Neural progenitor cell (in vitro differentiated cells): ENCODE measurements around the gene SLAMF6. TPM values are rescaled to one million over a fixed set of nuclear protein-coding genes. Genes with fewer than 3 reads are reported as not detected.

Experiments used
- DNase-seq: peaks from one replicate; pipeline ENCODE4 v3.0.0-alpha.2; 2016; ENCODE audit warnings: low spot score
- H2AFZ ChIP-seq: fragments of 200-600 bp; sonication (generic); replicated peaks from 2 replicates; pipeline ENCODE4 v1.6.1; 2016; ENCODE audit warnings: antibody characterized with exemption
- H3F3A ChIP-seq: fragments of 200-600 bp; sonication (generic); 2 replicates; pipeline ENCODE4 v1.6.1; 2016; ENCODE audit warnings: antibody characterized with exemption, low read depth
- H3K27ac ChIP-seq: fragments of 200-600 bp; sonication (generic); 2 replicates; pipeline ENCODE4 v1.5.1; 2016; ENCODE audit warnings: mild to moderate bottlenecking
- H3K27me3 ChIP-seq: fragments of 200-600 bp; sonication (generic); 2 replicates; pipeline ENCODE4 v1.6.1; 2016; ENCODE audit warnings: mild to moderate bottlenecking, moderate library complexity
- H3K36me3 ChIP-seq: fragments of 200-600 bp; sonication (generic); 2 replicates; pipeline ENCODE4 v1.5.1; 2016
- H3K4me1 ChIP-seq: fragments of 200-600 bp; sonication (generic); 2 replicates; pipeline ENCODE4 v1.6.1; 2016; ENCODE audit warnings: mixed run types
- H3K4me2 ChIP-seq: fragments of 200-600 bp; sonication (generic); 2 replicates; pipeline ENCODE4 v1.6.1; 2016
- H3K4me3 ChIP-seq: fragments of 200-600 bp; sonication (generic); 2 replicates; pipeline ENCODE4 v1.5.1; 2016
- H3K79me2 ChIP-seq: fragments of 200-600 bp; sonication (generic); 2 replicates; pipeline ENCODE4 v1.6.1; 2016; ENCODE audit warnings: low read depth
- H3K9ac ChIP-seq: fragments of 200-600 bp; sonication (generic); 2 replicates; pipeline ENCODE4 v1.6.1; 2016
- H3K9me3 ChIP-seq: fragments of 200-600 bp; sonication (generic); 2 replicates; pipeline ENCODE4 v1.5.1; 2016; ENCODE audit warnings: low read depth
- H4K20me1 ChIP-seq: fragments of 200-600 bp; sonication (generic); 2 replicates; pipeline ENCODE4 v1.6.1; 2016; ENCODE audit warnings: low read depth
- H3K27ac Mint-ChIP-seq: 3 replicates; pipeline ENCODE4 v1.8.0; 2021; ENCODE audit warnings: mixed read lengths
- H3K27me3 Mint-ChIP-seq: 2 replicates; pipeline ENCODE4 v1.8.0; 2022; ENCODE audit warnings: low read depth, mild to moderate bottlenecking, inconsistent platforms, moderate library complexity, mixed read lengths; ENCODE audit not compliant: insufficient read depth
- H3K36me3 Mint-ChIP-seq: 3 replicates; pipeline ENCODE4 v1.8.0; 2021; ENCODE audit warnings: mixed read lengths
- H3K4me1 Mint-ChIP-seq: 3 replicates; pipeline ENCODE4 v1.8.0; 2021; ENCODE audit warnings: mixed read lengths
- H3K4me3 Mint-ChIP-seq: 3 replicates; pipeline ENCODE4 v1.8.0; 2021; ENCODE audit warnings: mild to moderate bottlenecking, moderate library complexity, mixed read lengths
- H3K9me3 Mint-ChIP-seq: 3 replicates; pipeline ENCODE4 v1.8.0; 2020; ENCODE audit warnings: mixed read lengths
- EZH2 ChIP-seq: fragments of 200-600 bp; sonication (generic); IDR thresholded peaks from 2 replicates; pipeline ENCODE4 v1.6.1; 2017; ENCODE audit warnings: antibody characterized with exemption, mild to moderate bottlenecking, moderate library complexity
- EZH2phosphoT487 ChIP-seq: fragments of 200-600 bp; sonication (generic); IDR thresholded peaks from 2 replicates; pipeline ENCODE4 v1.6.1; 2017; ENCODE audit warnings: antibody characterized with exemption
- total RNA-seq: library from RNA; depleted of rRNA; stranded (reverse); fragments of >200 nt; gene quantifications from 2 replicates; pipeline ENCODE4 v1.2.3, GENCODE V29; 2015; ENCODE audit warnings: low replicate concordance
- TF ChIP-seq, protein P1 (sequence below): fragments of 200-600 bp; sonication (generic); IDR thresholded peaks from 2 replicates; pipeline ENCODE4 v1.5.1; 2017; ENCODE audit warnings: antibody characterized with exemption, mild to moderate bottlenecking

Gene SLAMF6
- total RNA-seq, 1 donor from 2014 or later, result not detected

DNA sequence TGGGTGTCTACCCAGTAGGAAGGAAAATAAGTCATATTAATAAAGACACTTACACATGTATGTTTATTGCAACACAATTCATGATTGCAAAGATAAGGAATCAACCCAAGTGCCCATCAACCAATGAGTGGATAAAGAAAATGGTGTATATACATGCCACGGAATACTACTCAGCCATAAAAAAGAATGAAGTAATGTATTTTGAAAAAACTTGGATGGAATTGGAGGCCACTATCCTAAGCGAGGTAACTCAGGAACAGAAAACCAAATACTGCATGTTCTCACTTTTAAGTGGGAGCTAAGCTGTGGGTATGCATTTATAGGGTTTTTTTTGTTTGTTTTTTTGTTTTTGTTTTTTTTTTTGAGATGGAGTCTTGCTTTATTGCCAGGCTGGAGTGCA lies 73.6 kb downstream of the SLAMF6 start:
- Histone ChIP-seq H3K27ac (no peak overlapping the region), H3K4me3 (no peak overlapping the region), H2AFZ (no peak overlapping the region), H3K36me3 (no peaks in the 10 kb centered on the region), H3K9ac (no peak overlapping the region), H3F3A (no peaks in the 10 kb centered on the region), H3K4me2 (no peak overlapping the region), H3K79me2 (no peaks in the 10 kb centered on the region), H4K20me1 (no peaks in the 10 kb centered on the region), H3K4me1 (no peaks in the 10 kb centered on the region), H3K27me3 (no peaks in the 10 kb centered on the region), H3K9me3 (no peaks in the 10 kb centered on the region)
- no peak for DNase-seq
- H3K27ac Mint-ChIP-seq, result no peak overlapping the region
- H3K27me3 Mint-ChIP-seq, result peaks cover 3% of the 10 kb centered on the region
- H3K36me3 Mint-ChIP-seq, result no peaks in the 10 kb centered on the region
- no peaks in the 10 kb centered on the region for H3K4me1 Mint-ChIP-seq
- TF ChIP-seq EZH2phosphoT487 (no peak), EZH2 (no peak)
- TF ChIP-seq, protein P1, sequence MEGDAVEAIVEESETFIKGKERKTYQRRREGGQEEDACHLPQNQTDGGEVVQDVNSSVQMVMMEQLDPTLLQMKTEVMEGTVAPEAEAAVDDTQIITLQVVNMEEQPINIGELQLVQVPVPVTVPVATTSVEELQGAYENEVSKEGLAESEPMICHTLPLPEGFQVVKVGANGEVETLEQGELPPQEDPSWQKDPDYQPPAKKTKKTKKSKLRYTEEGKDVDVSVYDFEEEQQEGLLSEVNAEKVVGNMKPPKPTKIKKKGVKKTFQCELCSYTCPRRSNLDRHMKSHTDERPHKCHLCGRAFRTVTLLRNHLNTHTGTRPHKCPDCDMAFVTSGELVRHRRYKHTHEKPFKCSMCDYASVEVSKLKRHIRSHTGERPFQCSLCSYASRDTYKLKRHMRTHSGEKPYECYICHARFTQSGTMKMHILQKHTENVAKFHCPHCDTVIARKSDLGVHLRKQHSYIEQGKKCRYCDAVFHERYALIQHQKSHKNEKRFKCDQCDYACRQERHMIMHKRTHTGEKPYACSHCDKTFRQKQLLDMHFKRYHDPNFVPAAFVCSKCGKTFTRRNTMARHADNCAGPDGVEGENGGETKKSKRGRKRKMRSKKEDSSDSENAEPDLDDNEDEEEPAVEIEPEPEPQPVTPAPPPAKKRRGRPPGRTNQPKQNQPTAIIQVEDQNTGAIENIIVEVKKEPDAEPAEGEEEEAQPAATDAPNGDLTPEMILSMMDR, result no peak
- no peak overlapping the region for H3K4me3 Mint-ChIP-seq
- no peaks in the 10 kb centered on the region for H3K9me3 Mint-ChIP-seq

DNA sequence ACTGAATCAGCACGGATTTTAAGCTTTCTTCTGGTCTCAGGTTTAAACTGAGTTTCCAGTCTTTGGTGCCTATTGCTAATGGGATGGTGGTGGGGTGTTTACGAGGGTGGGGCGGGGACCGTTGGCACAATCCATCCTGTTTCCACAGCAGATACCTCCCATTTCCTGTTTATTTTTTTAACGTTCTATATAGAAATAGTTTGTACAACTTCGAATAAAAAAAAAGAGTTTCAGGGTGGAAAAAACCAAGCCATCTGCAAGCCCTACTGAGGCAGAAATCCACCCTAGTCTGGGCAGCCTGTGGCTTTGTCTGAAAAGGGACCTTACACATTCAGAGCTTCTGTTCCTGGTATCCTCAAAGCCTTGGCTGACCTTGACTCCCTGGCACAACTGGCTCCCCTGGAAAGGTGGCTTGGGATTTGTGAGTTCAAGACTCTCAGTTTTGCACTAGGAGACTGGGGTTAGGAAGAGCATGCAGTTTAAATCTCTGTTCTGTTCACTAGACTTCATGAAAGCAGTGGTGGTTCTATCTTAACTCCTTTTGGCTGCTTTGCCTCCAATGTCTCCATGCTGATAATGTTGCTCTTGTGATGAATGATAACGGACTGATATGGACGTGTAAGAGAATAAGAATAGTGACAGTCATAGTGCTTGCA lies 76.0 kb downstream of the SLAMF6 start:
- H3K9me3 Mint-ChIP-seq, result no peaks in the 10 kb centered on the region
- no peaks in the 10 kb centered on the region for H3K4me1 Mint-ChIP-seq
- H3K27ac Mint-ChIP-seq, result no peak overlapping the region
- Histone ChIP-seq H3K4me2 (no peak overlapping the region), H3K4me1 (no peaks in the 10 kb centered on the region), H3K79me2 (no peaks in the 10 kb centered on the region), H3F3A (no peaks in the 10 kb centered on the region), H2AFZ (no peak overlapping the region), H3K27me3 (no peaks in the 10 kb centered on the region), H3K9me3 (no peaks in the 10 kb centered on the region), H3K9ac (no peak overlapping the region), H3K36me3 (no peaks in the 10 kb centered on the region), H3K4me3 (no peak overlapping the region), H3K27ac (no peak overlapping the region), H4K20me1 (no peaks in the 10 kb centered on the region)
- DNase-seq, result no peak
- no peaks in the 10 kb centered on the region for H3K36me3 Mint-ChIP-seq
- no peak overlapping the region for H3K4me3 Mint-ChIP-seq
- no peak for TF ChIP-seq EZH2phosphoT487
- TF ChIP-seq, protein P1, result no peak
- no peak for TF ChIP-seq EZH2
- peaks cover 3% of the 10 kb centered on the region for H3K27me3 Mint-ChIP-seq

DNA sequence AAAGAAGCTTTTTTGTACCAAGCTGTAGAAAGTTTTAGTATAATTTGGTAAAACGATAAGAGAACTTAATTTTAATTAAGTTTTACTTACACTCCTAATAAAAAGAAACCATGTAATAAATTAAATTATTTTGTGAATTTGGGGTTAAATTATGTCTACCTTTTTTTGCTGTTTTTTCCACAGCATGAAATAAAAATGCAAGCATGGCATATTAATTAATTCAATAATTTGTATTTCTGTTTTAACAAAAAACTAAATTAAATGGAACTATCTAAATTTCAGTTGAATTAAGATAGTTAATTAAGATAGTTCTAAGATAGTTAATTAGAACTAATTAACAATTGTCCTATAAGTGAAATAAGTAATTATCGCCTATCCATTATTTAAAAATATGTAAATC lies 83.3 kb downstream of the SLAMF6 start:
- Histone ChIP-seq H3K9ac (no peak overlapping the region), H3K4me1 (no peaks in the 10 kb centered on the region), H3K4me2 (no peak overlapping the region), H3K27me3 (no peaks in the 10 kb centered on the region), H3K9me3 (no peaks in the 10 kb centered on the region), H3K36me3 (no peaks in the 10 kb centered on the region), H3K4me3 (no peak overlapping the region), H3F3A (no peaks in the 10 kb centered on the region), H4K20me1 (no peaks in the 10 kb centered on the region), H3K27ac (no peak overlapping the region), H3K79me2 (no peaks in the 10 kb centered on the region), H2AFZ (no peak overlapping the region)
- H3K36me3 Mint-ChIP-seq, result no peaks in the 10 kb centered on the region
- DNase-seq, result no peak
- no peaks in the 10 kb centered on the region for H3K27me3 Mint-ChIP-seq
- no peak overlapping the region for H3K27ac Mint-ChIP-seq
- no peak overlapping the region for H3K4me3 Mint-ChIP-seq
- TF ChIP-seq, protein P1, result no peak
- no peak for TF ChIP-seq EZH2phosphoT487
- no peak for TF ChIP-seq EZH2
- H3K9me3 Mint-ChIP-seq, result no peaks in the 10 kb centered on the region
- H3K4me1 Mint-ChIP-seq, result no peaks in the 10 kb centered on the region
